PC-9 (cell line): ENCODE measurements around the gene ZSCAN16.

Experiments used
- CTCF ChIP-seq: fragments of 200-600 bp; sonication (generic); conservative IDR thresholded peaks from 2 replicates; pipeline ENCODE4 v1.6.1; 2017; ENCODE audit warnings: mixed run types, antibody characterized with exemption, mild to moderate bottlenecking, moderate library complexity
- EZH2 ChIP-seq: fragments of 200-600 bp; sonication (generic); IDR thresholded peaks from 2 replicates; pipeline ENCODE4 v1.8.0; 2017; ENCODE audit warnings: antibody characterized with exemption, low read depth

DNA sequence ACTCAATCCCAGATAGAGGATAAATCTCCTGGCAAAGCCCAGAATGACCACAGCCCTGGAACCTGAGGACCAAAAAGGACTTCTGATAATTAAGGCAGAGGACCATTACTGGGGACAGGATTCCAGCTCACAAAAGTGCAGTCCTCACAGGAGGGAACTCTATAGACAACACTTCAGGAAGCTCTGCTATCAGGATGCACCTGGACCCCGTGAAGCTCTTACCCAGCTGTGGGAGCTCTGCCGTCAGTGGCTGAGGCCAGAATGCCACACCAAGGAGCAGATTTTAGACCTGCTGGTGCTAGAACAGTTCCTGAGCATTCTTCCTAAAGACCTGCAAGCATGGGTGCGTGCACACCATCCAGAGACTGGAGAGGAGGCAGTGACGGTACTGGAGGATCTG is 992 bp downstream of the ZSCAN16 start:
- TF ChIP-seq CTCF, result no peak
- TF ChIP-seq EZH2, result no peak
